CD14-positive monocyte (primary cell): ENCODE results near the gene WDR13. TPM values are rescaled to one million over a fixed set of nuclear protein-coding genes. Genes with fewer than 3 reads are reported as not detected.

Source experiments
- DNase-seq, 3 donors: peaks; one replicate each; pipeline ENCODE4 v3.0.0-alpha.2; 2011 to 2022
- H2AFZ ChIP-seq: 2 replicates; pipeline ENCODE4 v1.6.0; 2012; ENCODE audit warnings: mild to moderate bottlenecking, low read depth, low read length, inconsistent platforms; ENCODE audit not compliant: insufficient read depth, poor library complexity, severe bottlenecking
- H3K27ac ChIP-seq, 2 donors: 1 replicate in 1 of 2; 2 replicates in 1 of 2; pipeline ENCODE4 v1.5.1; 2012 to 2013; ENCODE audit warnings: low read length in 2 of 2, control low read depth in 1 of 2, inconsistent platforms in 1 of 2, low read depth in 1 of 2, mild to moderate bottlenecking in 1 of 2
- H3K27me3 ChIP-seq, 2 donors: one replicate each; pipeline versions ENCODE4 v1.6.0 to v1.6.1; 2011 to 2013; ENCODE audit warnings: low read length in 2 of 2; ENCODE audit not compliant: control insufficient read depth in 2 of 2, insufficient read depth in 2 of 2
- H3K36me3 ChIP-seq, 2 donors: replicated peaks in 1 of 2; 1 replicate in 1 of 2; 2 replicates in 1 of 2; pipeline versions ENCODE4 v1.5.1 to v1.6.1; 2012 to 2013; ENCODE audit warnings: low read length in 2 of 2, control low read depth in 1 of 2, inconsistent platforms in 1 of 2, mild to moderate bottlenecking in 1 of 2; ENCODE audit not compliant: insufficient read depth in 2 of 2, control insufficient read depth in 1 of 2
- H3K4me1 ChIP-seq, 2 donors: 1 replicate in 1 of 2; 2 replicates in 1 of 2; pipeline versions ENCODE4 v1.5.1 to v1.6.1; 2012 to 2013; ENCODE audit warnings: low read length in 2 of 2, control low read depth in 1 of 2, inconsistent platforms in 1 of 2, mild to moderate bottlenecking in 1 of 2, moderate library complexity in 1 of 2; ENCODE audit not compliant: insufficient read depth in 2 of 2, control insufficient read depth in 1 of 2
- H3K4me2 ChIP-seq: replicated peaks from 2 replicates; pipeline ENCODE3; 2012; ENCODE audit warnings: low read length, moderate library complexity, mild to moderate bottlenecking; ENCODE audit not compliant: poor library complexity, severe bottlenecking; ENCODE audit errors: extremely low read depth
- H3K4me3 ChIP-seq, 3 experiments: fragments of 200-600 bp in 1 of 3; sonication (generic) in 1 of 3; replicated peaks in 1 of 3; 1 replicate in 2 of 3; 2 replicates in 1 of 3; pipeline ENCODE4 v1.5.1; 2011 to 2013; ENCODE audit warnings: low read length in 3 of 3, mild to moderate bottlenecking in 3 of 3, control low read depth in 2 of 3, low read depth in 2 of 3, inconsistent platforms in 1 of 3, moderate library complexity in 1 of 3
- H3K79me2 ChIP-seq: 2 replicates; pipeline ENCODE4 v1.6.0; 2012; ENCODE audit warnings: mild to moderate bottlenecking, control low read depth, inconsistent platforms, low read length, moderate library complexity; ENCODE audit not compliant: insufficient read depth
- H3K9ac ChIP-seq: 2 replicates; pipeline ENCODE4 v1.6.0; 2017; ENCODE audit warnings: low read length, mild to moderate bottlenecking; ENCODE audit not compliant: insufficient read depth, poor library complexity, severe bottlenecking
- H3K9me3 ChIP-seq, 2 donors: replicated peaks in 1 of 2; 1 replicate in 1 of 2; 2 replicates in 1 of 2; pipeline versions ENCODE4 v1.5.1 to v1.6.1; 2012 to 2013; ENCODE audit warnings: low read length in 2 of 2, control low read depth in 1 of 2; ENCODE audit not compliant: control insufficient read depth in 1 of 2, insufficient read depth in 1 of 2
- H4K20me1 ChIP-seq: 2 replicates; pipeline ENCODE4 v1.6.0; 2012; ENCODE audit warnings: mild to moderate bottlenecking, low read length, control low read depth, moderate library complexity; ENCODE audit not compliant: insufficient read depth
- H3K27ac Mint-ChIP-seq, 7 donors: one replicate each; pipeline ENCODE4 v1.8.0; 2020; ENCODE audit warnings: mild to moderate bottlenecking in 7 of 7, mixed read lengths in 7 of 7, moderate library complexity in 6 of 7, inconsistent platforms in 2 of 7
- H3K27me3 Mint-ChIP-seq, 3 donors: one replicate each; pipeline ENCODE4 v1.8.0; 2021 to 2022; ENCODE audit warnings: low read depth in 3 of 3, mild to moderate bottlenecking in 3 of 3, mixed read lengths in 3 of 3, moderate library complexity in 3 of 3, inconsistent platforms in 1 of 3
- H3K36me3 Mint-ChIP-seq, 2 donors: one replicate each; pipeline ENCODE4 v1.8.0; 2020; ENCODE audit warnings: mixed read lengths in 2 of 2, inconsistent platforms in 1 of 2, mild to moderate bottlenecking in 1 of 2
- H3K4me1 Mint-ChIP-seq: one replicate; pipeline ENCODE4 v1.8.0; 2020; ENCODE audit warnings: mild to moderate bottlenecking, mixed read lengths
- H3K4me3 Mint-ChIP-seq, 2 donors: one replicate each; pipeline ENCODE4 v1.8.0; 2020; ENCODE audit warnings: mild to moderate bottlenecking in 2 of 2, mixed read lengths in 2 of 2, moderate library complexity in 1 of 2
- H3K9me3 Mint-ChIP-seq, 7 donors: one replicate each; pipeline ENCODE4 v1.8.0; 2020 to 2022; ENCODE audit warnings: mixed read lengths in 7 of 7, mild to moderate bottlenecking in 6 of 7, moderate library complexity in 6 of 7, inconsistent platforms in 2 of 7
- WGBS: methylation state at CpG from one replicate; pipeline ENCODE4 v1.1.5; 2013; ENCODE audit warnings: missing lambda C conversion rate; ENCODE audit not compliant: insufficient coverage; 5-methylcytosine and 5-hydroxymethylcytosine counted together
- intact Hi-C, 2 donors: fragments of 100-400 bp; cut with micrococcal nuclease; formaldehyde crosslinking; loops; one replicate each; pipeline versions ENCODE4 v1.15.0 to v1.15.1; 2023
- polyA plus RNA-seq, 3 donors: library from polyadenylated mRNA; depleted of rRNA in 1 of 3; unstranded in 2 of 3; stranded (reverse) in 1 of 3; fragments of 300-500 nt in 2 of 3; fragments of >200 nt in 1 of 3; fragmentation: Illumina TruSeq in 2 of 3; gene quantifications; 1 replicate in 2 of 3; 2 replicates in 1 of 3; pipeline ENCODE4 v1.2.3, GENCODE V29; 2012 to 2021
- TF ChIP-seq, protein P1 (sequence below): fragments of 200-600 bp; IDR thresholded peaks from one replicate; pipeline ENCODE4 v1.8.0; 2022; ENCODE audit warnings: antibody characterized with exemption, mild to moderate bottlenecking

The WDR13 gene
- polyA plus RNA-seq, 3 donors, result 68.6 to 171 (median 93.3) TPM

DNA sequence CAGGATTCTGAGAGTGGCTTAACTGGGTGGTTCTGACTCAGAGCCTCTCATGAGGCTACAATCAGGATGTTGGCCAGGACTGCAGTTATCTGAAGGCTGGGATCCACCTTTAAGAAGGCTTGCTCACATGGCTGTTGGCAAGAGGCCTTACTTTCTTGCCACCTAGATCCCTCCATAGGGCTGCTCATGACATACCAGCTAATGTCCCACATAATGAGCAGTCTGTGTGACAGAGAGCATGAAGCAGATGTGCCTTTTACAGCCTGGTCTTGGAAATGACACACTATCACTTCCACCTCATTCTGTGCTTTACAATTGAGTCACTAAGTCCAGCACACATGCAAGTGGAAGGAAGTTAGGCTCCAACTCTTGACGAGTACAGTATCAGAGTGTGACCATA, 27.3 kb upstream of the WDR13 start:
- peak; percentile 2 to 51 (median 7) for DNase-seq
- Histone ChIP-seq H3K4me2 (no peak overlapping the region), H3K27ac (no peak overlapping the region), H3K4me1 (peaks cover 1 to 8% of the 10 kb centered on the region in 2 donors), H4K20me1 (no peaks in the 10 kb centered on the region), H3K4me3 (no peak overlapping the region), H3K9me3 (no peaks in the 10 kb centered on the region), H3K27me3 (no peaks in the 10 kb centered on the region), H3K36me3 (no peaks in the 10 kb centered on the region), H2AFZ (no peak overlapping the region), H3K79me2 (peaks cover 2% of the 10 kb centered on the region), H3K9ac (no peak overlapping the region)
- intact Hi-C loops, result loop anchor here in 1 of 2 donors (5.0 to 10.0 kb wide), 3 partner anchors 33 to 235 kb away; partner anchors contain the start of genes FTSJ1, HDAC6, SLC38A5 and TBC1D25
- Mint-ChIP-seq H3K27ac (peak overlapping the region in 1 of 7 donors; percentile 65), H3K4me3 (no peak overlapping the region), H3K36me3 (peaks cover 1 to 2% of the 10 kb centered on the region in 2 donors), H3K27me3 (peaks cover 1 to 2% (median 1%) of the 10 kb centered on the region in 3 donors), H3K4me1 (peaks cover 7% of the 10 kb centered on the region), H3K9me3 (peaks cover 0 to 10% (median 2%) of the 10 kb centered on the region in 7 donors)
- TF ChIP-seq, protein P1, sequence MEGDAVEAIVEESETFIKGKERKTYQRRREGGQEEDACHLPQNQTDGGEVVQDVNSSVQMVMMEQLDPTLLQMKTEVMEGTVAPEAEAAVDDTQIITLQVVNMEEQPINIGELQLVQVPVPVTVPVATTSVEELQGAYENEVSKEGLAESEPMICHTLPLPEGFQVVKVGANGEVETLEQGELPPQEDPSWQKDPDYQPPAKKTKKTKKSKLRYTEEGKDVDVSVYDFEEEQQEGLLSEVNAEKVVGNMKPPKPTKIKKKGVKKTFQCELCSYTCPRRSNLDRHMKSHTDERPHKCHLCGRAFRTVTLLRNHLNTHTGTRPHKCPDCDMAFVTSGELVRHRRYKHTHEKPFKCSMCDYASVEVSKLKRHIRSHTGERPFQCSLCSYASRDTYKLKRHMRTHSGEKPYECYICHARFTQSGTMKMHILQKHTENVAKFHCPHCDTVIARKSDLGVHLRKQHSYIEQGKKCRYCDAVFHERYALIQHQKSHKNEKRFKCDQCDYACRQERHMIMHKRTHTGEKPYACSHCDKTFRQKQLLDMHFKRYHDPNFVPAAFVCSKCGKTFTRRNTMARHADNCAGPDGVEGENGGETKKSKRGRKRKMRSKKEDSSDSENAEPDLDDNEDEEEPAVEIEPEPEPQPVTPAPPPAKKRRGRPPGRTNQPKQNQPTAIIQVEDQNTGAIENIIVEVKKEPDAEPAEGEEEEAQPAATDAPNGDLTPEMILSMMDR, result no peak
- WGBS, result no CpG with 5 or more reads among the region's 1 CpG

DNA sequence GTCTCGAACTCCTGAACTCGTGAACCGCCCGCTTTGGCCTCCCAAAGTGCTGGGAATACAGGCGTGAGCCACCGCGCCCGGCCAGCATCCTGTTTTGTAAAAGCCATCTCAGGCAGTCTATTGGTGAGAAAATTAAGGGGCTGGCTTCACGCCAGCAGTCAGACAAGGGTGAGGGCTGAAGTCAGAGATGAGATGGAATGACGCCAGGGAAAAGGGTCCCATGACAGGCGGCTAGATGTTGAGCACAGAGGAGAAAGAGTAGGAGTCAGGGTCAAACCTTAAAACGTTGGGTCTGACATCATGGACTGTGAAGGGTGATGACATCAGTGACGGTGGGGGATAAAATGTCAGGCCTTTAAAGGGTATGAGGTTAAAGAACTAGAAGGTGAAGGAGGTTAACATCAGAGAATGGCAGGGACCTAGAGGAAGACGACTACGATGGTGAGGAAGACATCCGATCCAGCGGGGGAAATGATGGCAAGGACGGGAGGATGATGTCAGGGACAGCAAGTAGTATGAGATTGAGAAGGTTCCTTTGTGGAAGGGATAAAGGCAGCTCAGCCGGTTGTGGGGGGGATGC, 23.5 kb upstream of the WDR13 start:
- Mint-ChIP-seq H3K36me3 (peaks cover 35 to 37% of the 10 kb centered on the region in 2 donors), H3K27me3 (peaks cover 0 to 3% (median 0%) of the 10 kb centered on the region in 3 donors), H3K9me3 (peaks cover 0 to 15% (median 4%) of the 10 kb centered on the region in 7 donors), H3K27ac (peak overlapping the region; percentile 97 to 100 (median 100)), H3K4me1 (peaks cover 16% of the 10 kb centered on the region), H3K4me3 (peak overlapping the region; percentile 92 to 96)
- Histone ChIP-seq H4K20me1 (no peaks in the 10 kb centered on the region), H3K27ac (peak overlapping the region; percentile 99 to 100), H3K27me3 (no peaks in the 10 kb centered on the region), H3K36me3 (peaks cover 31 to 37% of the 10 kb centered on the region in 2 donors), H3K4me1 (peaks cover 14 to 20% of the 10 kb centered on the region in 2 donors), H3K4me2 (peak overlapping the region; percentile 57), H3K4me3 (peak overlapping the region; percentile 15 to 91 (median 82)), H2AFZ (peak overlapping the region; percentile 65), H3K9me3 (no peaks in the 10 kb centered on the region), H3K9ac (peak overlapping the region; percentile 97), H3K79me2 (peaks cover 18% of the 10 kb centered on the region)
- intact Hi-C loops, result loop anchor here (1.0 to 10.0 kb wide), 4 partner anchors 34 to 231 kb away; partner anchors contain the start of genes TBC1D25 (in 2 of the 2), FTSJ1 (in 1 of the 2), HDAC6 (in 1 of the 2) and SLC38A5 (in 1 of the 2)
- TF ChIP-seq, protein P1, result no peak
- peak; percentile 55 to 83 (median 74) for DNase-seq
- WGBS, result 19% methylated on average over 4 of the region's 19 CpGs
